ENCODE measurements around the gene ABHD16A. TPM values are rescaled to one million over a fixed set of nuclear protein-coding genes. Genes with fewer than 3 reads are reported as not detected.

Gene ABHD16A
- total RNA-seq, 1 donor = 43.4 TPM

DNA sequence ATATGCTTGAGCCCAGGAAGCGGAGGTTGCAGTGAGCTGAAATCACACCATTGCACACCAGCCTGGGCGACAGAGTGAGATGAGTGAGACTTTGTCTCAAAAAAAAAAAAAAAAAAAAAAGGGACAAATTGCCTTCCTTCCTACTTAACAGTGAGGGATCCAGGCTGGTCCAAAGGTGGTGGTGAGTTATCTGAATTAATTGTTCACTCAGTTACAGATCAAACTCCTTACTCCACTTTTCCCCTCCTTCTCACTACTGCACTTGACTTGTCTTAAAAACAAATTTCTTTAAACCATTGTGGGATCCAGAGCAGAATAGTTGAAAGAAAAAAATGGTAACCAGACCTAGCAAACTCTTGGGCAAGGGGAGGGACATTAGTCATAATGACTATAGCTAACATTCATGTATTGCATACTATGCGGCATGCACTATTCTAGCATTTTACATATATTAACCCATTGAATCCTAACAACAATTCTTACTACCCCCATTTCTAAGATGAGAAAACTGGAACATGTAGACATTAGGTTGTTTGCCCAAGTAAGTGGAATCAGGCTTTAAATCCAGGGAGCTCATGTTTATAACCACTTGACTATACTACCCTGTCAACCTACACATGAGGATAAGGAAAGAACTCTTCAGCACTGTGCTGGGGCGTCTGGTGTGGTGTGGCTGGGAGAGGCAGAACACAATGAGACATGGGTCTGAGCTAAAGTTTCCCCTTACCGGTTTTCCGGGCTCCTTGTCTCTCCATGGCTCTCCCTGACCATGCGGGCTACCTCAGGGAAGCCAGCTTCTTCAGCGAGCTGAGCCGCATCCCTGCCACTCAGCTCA, 39.8 kb downstream of the ABHD16A start:
- Histone ChIP-seq H3K4me3 (ENCODE audit: insufficient read depth, low read length) (peak overlapping the region; percentile 84), H3K36me3 (ENCODE audit: insufficient read depth, low read length) (peaks cover 23% of the 10 kb centered on the region), H2AFZ (ENCODE audit: low read length) (no peak overlapping the region), H3K4me1 (ENCODE audit: insufficient read depth, low read length) (peaks cover 48% of the 10 kb centered on the region), H3K4me2 (ENCODE audit: insufficient read depth, low read length) (peak overlapping the region; percentile 99), H3K79me2 (ENCODE audit: insufficient read depth, low read length) (peaks cover 64% of the 10 kb centered on the region), H3K27ac (ENCODE audit: low read depth, low read length) (peak overlapping the region; percentile 91), H4K20me1 (ENCODE audit: insufficient read depth, low read length) (peaks cover 23% of the 10 kb centered on the region), H3K27me3 (ENCODE audit: insufficient read depth, low read length) (no peaks in the 10 kb centered on the region), H3K9me3 (ENCODE audit: low read depth, low read length) (no peaks in the 10 kb centered on the region)
- TF ChIP-seq, protein P1, sequence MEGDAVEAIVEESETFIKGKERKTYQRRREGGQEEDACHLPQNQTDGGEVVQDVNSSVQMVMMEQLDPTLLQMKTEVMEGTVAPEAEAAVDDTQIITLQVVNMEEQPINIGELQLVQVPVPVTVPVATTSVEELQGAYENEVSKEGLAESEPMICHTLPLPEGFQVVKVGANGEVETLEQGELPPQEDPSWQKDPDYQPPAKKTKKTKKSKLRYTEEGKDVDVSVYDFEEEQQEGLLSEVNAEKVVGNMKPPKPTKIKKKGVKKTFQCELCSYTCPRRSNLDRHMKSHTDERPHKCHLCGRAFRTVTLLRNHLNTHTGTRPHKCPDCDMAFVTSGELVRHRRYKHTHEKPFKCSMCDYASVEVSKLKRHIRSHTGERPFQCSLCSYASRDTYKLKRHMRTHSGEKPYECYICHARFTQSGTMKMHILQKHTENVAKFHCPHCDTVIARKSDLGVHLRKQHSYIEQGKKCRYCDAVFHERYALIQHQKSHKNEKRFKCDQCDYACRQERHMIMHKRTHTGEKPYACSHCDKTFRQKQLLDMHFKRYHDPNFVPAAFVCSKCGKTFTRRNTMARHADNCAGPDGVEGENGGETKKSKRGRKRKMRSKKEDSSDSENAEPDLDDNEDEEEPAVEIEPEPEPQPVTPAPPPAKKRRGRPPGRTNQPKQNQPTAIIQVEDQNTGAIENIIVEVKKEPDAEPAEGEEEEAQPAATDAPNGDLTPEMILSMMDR (IDR thresholded peaks at IDR 0.05; ENCODE audit: extremely low read depth, low read depth, low read length) = no peak
- peak; percentile 96 for DNase-seq (ENCODE audit: insufficient read length, low spot score, missing footprints)

- Histone ChIP-seq H3K4me2 (ENCODE audit: insufficient read depth, low read length) (no peak overlapping the region), H2AFZ (ENCODE audit: low read length) (no peak overlapping the region)
These were observed 40.9 kb downstream of the ABHD16A start for GRCh38 chr6:31662124-31662723.

DNA sequence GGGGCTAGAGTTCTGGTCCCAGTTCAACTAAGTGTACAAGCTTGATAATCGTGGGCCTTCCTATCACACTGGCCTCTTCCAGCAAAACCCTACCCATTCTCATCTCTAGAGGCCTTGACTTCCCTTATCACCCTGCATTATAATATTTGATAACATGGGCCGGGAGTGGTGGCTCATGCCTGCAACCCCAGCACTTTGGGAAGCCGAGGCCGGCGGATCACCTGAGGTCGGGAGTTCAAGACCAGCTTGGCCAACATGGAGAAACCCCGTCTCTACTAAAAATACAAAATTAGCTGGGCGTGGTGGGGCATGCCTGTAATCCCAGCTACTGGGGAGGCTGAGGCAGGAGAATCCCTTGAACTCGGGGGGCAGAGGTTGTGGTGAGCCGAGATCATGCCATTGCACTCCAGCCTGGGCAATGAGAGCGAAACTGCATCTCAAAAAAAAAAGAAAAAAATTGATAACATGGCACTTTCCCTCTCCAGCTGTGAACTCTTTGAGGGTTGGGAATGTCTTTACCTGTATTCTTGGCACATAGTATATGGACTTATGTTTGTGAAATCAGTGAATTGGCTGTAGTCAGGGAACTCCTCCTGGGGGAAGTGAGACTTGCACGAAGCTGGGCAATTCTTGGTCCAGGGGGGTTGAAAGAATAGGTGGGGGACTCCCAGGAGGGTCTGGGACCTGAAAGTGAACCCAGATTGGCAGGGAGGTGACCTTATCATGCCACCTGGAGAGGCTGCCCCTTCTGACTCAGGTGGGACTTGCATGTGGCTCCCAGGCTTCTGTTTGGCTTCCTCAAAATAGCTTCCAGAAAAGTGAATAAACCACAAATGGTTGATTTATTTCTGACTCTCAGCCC, 41.6 kb downstream of the ABHD16A start:
- TF ChIP-seq, protein P1 (IDR thresholded peaks at IDR 0.05; ENCODE audit: extremely low read depth, low read depth, low read length) = no peak
- Histone ChIP-seq H3K36me3 (ENCODE audit: insufficient read depth, low read length) (peaks cover 23% of the 10 kb centered on the region), H3K4me3 (ENCODE audit: insufficient read depth, low read length) (peak overlapping the region; percentile 82), H3K27ac (ENCODE audit: low read depth, low read length) (peak overlapping the region; percentile 67), H3K4me2 (ENCODE audit: insufficient read depth, low read length) (peak overlapping the region; percentile 100), H2AFZ (ENCODE audit: low read length) (peak overlapping the region; percentile 53), H3K9me3 (ENCODE audit: low read depth, low read length) (no peaks in the 10 kb centered on the region), H3K79me2 (ENCODE audit: insufficient read depth, low read length) (peaks cover 60% of the 10 kb centered on the region), H4K20me1 (ENCODE audit: insufficient read depth, low read length) (peaks cover 25% of the 10 kb centered on the region), H3K4me1 (ENCODE audit: insufficient read depth, low read length) (peaks cover 45% of the 10 kb centered on the region), H3K27me3 (ENCODE audit: insufficient read depth, low read length) (no peaks in the 10 kb centered on the region)
- peak; percentile 53 for DNase-seq (ENCODE audit: insufficient read length, low spot score, missing footprints)

More at GRCh38 chr6:31662124-31662723, 40.9 kb downstream of the ABHD16A start:
- Histone ChIP-seq H3K79me2 (ENCODE audit: insufficient read depth, low read length) (peaks cover 64% of the 10 kb centered on the region), H3K4me3 (ENCODE audit: insufficient read depth, low read length) (no peak overlapping the region), H3K27ac (ENCODE audit: low read depth, low read length) (no peak overlapping the region), H3K4me1 (ENCODE audit: insufficient read depth, low read length) (peaks cover 50% of the 10 kb centered on the region), H3K27me3 (ENCODE audit: insufficient read depth, low read length) (no peaks in the 10 kb centered on the region), H3K36me3 (ENCODE audit: insufficient read depth, low read length) (peaks cover 21% of the 10 kb centered on the region), H4K20me1 (ENCODE audit: insufficient read depth, low read length) (peaks cover 29% of the 10 kb centered on the region), H3K9me3 (ENCODE audit: low read depth, low read length) (no peaks in the 10 kb centered on the region)
- TF ChIP-seq, protein P1 (IDR thresholded peaks at IDR 0.05; ENCODE audit: extremely low read depth, low read depth, low read length) = no peak
- DNase-seq (ENCODE audit: insufficient read length, low spot score, missing footprints) = no peak

Measured in osteoblast (primary cell).